Fibroblast of peridontal ligament (primary cell): ENCODE data around the gene STON2.
A peak's percentile ranks its signal among the peaks of the same experiment; 100 is the strongest.

Source experiments
- DNase-seq: peaks from one replicate; pipeline ENCODE4 v3.0.0-alpha.2; 2010; ENCODE audit errors: extremely low read depth

Gene STON2

GRCh38 chr14:81331229-81332021 lies 68.7 kb downstream of the STON2 start:
- DNase-seq = no peak

GRCh38 chr14:81330619-81331122 lies 69.5 kb downstream of the STON2 start:
- DNase-seq = no peak

GRCh38 chr14:81329640-81330381 lies 70.3 kb downstream of the STON2 start:
- DNase-seq = no peak

GRCh38 chr14:81326451-81326850 lies 73.7 kb downstream of the STON2 start:
- DNase-seq = no peak

GRCh38 chr14:81324011-81324410 lies 76.1 kb downstream of the STON2 start:
- no peak for DNase-seq

- DNase-seq = no peak
Measured at GRCh38 chr14:81323093-81323492, 77.0 kb downstream of the STON2 start.

- DNase-seq = no peak
Measured at GRCh38 chr14:81319946-81320345, 80.2 kb downstream of the STON2 start.

GRCh38 chr14:81319314-81319713 lies 80.8 kb downstream of the STON2 start:
- no peak for DNase-seq

- no peak for DNase-seq
Measured at GRCh38 chr14:81315341-81315740, 84.8 kb downstream of the STON2 start.

- no peak for DNase-seq
Measured at GRCh38 chr14:81314443-81315175, 85.5 kb downstream of the STON2 start.

- peak; percentile 17 for DNase-seq
Measured at GRCh38 chr14:81313775-81314429, 86.2 kb downstream of the STON2 start.

GRCh38 chr14:81313200-81313599 lies 86.9 kb downstream of the STON2 start:
- DNase-seq = no peak

GRCh38 chr14:81312289-81312876 lies 87.7 kb downstream of the STON2 start:
- DNase-seq = peak; percentile 34

- peak; percentile 48 for DNase-seq
Measured at GRCh38 chr14:81311778-81312177, 88.3 kb downstream of the STON2 start.

GRCh38 chr14:81311141-81311540 lies 89.0 kb downstream of the STON2 start:
- DNase-seq = no peak

- no peak for DNase-seq
Measured at GRCh38 chr14:81310606-81311005, 89.5 kb downstream of the STON2 start.

GRCh38 chr14:81309511-81309910 lies 90.6 kb downstream of the STON2 start:
- DNase-seq = peak; percentile 23

GRCh38 chr14:81305743-81306142 lies 94.4 kb downstream of the STON2 start:
- no peak for DNase-seq

- DNase-seq = no peak
Measured at GRCh38 chr14:81305065-81305464, 95.1 kb downstream of the STON2 start.

GRCh38 chr14:81303258-81303935 lies 96.7 kb downstream of the STON2 start:
- no peak for DNase-seq

GRCh38 chr14:81302638-81303037 lies 97.5 kb downstream of the STON2 start:
- DNase-seq = no peak
